Chondrocyte (in vitro differentiated cells): Measurements from ENCODE around the gene PREB. TPM values are rescaled to one million over a fixed set of nuclear protein-coding genes. Genes with fewer than 3 reads are reported as not detected.

Source experiments
- DNase-seq: peaks from one replicate; pipeline ENCODE4 v3.0.0; 2021; ENCODE audit warnings: mixed read lengths, low spot score
- H3K27ac Mint-ChIP-seq: one replicate; pipeline ENCODE4 v1.8.0; 2021; ENCODE audit warnings: mild to moderate bottlenecking, moderate library complexity, mixed read lengths; ENCODE audit not compliant: unreplicated experiment
- H3K27me3 Mint-ChIP-seq: 2 replicates; pipeline ENCODE4 v1.8.0; 2021; ENCODE audit warnings: low read depth, mixed read lengths
- H3K36me3 Mint-ChIP-seq: 2 replicates; pipeline ENCODE4 v1.8.0; 2021; ENCODE audit warnings: low read depth, mixed read lengths
- H3K4me1 Mint-ChIP-seq: 2 replicates; pipeline ENCODE4 v1.8.0; 2021; ENCODE audit warnings: low read depth, mild to moderate bottlenecking, mixed read lengths
- H3K4me3 Mint-ChIP-seq: one replicate; pipeline ENCODE4 v1.8.0; 2021; ENCODE audit warnings: mild to moderate bottlenecking, moderate library complexity, mixed read lengths; ENCODE audit not compliant: unreplicated experiment
- H3K9me3 Mint-ChIP-seq: 2 replicates; pipeline ENCODE4 v1.8.0; 2021; ENCODE audit warnings: low read depth, mixed read lengths
- CTCF ChIP-seq: fragments of 200-600 bp; sonication (generic); IDR thresholded peaks from 2 replicates; pipeline ENCODE4 v1.5.0; 2021; ENCODE audit warnings: antibody characterized with exemption, mild to moderate bottlenecking, moderate library complexity
- total RNA-seq: library from RNA; stranded (reverse); gene quantifications from 3 replicates; pipeline ENCODE4 v1.2.1, GENCODE V29; 2021

PREB gene
- total RNA-seq, 1 donor from 2014 or later, result 49.4 TPM

GRCh38 chr2:27160191-27160590 is 25.8 kb upstream of the PREB start:
- H3K4me1 Mint-ChIP-seq, result no peaks in the 10 kb centered on the region
- no peak overlapping the region for H3K27ac Mint-ChIP-seq
- no peak for TF ChIP-seq CTCF
- no peaks in the 10 kb centered on the region for H3K36me3 Mint-ChIP-seq
- DNase-seq, result no peak
- H3K9me3 Mint-ChIP-seq, result no peaks in the 10 kb centered on the region
- no peak overlapping the region for H3K4me3 Mint-ChIP-seq
- H3K27me3 Mint-ChIP-seq, result peaks cover 6% of the 10 kb centered on the region

GRCh38 chr2:27159271-27159670 is 24.8 kb upstream of the PREB start:
- no peak overlapping the region for H3K4me3 Mint-ChIP-seq
- no peak for DNase-seq
- H3K27me3 Mint-ChIP-seq, result peaks cover 6% of the 10 kb centered on the region
- H3K9me3 Mint-ChIP-seq, result no peaks in the 10 kb centered on the region
- H3K4me1 Mint-ChIP-seq, result no peaks in the 10 kb centered on the region
- H3K27ac Mint-ChIP-seq, result no peak overlapping the region
- H3K36me3 Mint-ChIP-seq, result no peaks in the 10 kb centered on the region
- TF ChIP-seq CTCF, result no peak

GRCh38 chr2:27158468-27158867 is 24.0 kb upstream of the PREB start:
- H3K27ac Mint-ChIP-seq, result no peak overlapping the region
- no peak overlapping the region for H3K4me3 Mint-ChIP-seq
- no peaks in the 10 kb centered on the region for H3K4me1 Mint-ChIP-seq
- H3K36me3 Mint-ChIP-seq, result no peaks in the 10 kb centered on the region
- DNase-seq, result no peak
- TF ChIP-seq CTCF, result no peak
- H3K9me3 Mint-ChIP-seq, result no peaks in the 10 kb centered on the region
- peaks cover 6% of the 10 kb centered on the region for H3K27me3 Mint-ChIP-seq

- peaks cover 6% of the 10 kb centered on the region for H3K27me3 Mint-ChIP-seq
- no peak for TF ChIP-seq CTCF
- no peak overlapping the region for H3K27ac Mint-ChIP-seq
- no peak for DNase-seq
- no peaks in the 10 kb centered on the region for H3K36me3 Mint-ChIP-seq
- H3K4me1 Mint-ChIP-seq, result no peaks in the 10 kb centered on the region
- H3K4me3 Mint-ChIP-seq, result no peak overlapping the region
- no peaks in the 10 kb centered on the region for H3K9me3 Mint-ChIP-seq
Observed at GRCh38 chr2:27155069-27155520, 20.7 kb upstream of the PREB start.

GRCh38 chr2:27154488-27154887 is 20.1 kb upstream of the PREB start:
- Mint-ChIP-seq H3K4me3 (no peak overlapping the region), H3K27me3 (peaks cover 4% of the 10 kb centered on the region), H3K9me3 (no peaks in the 10 kb centered on the region), H3K4me1 (no peaks in the 10 kb centered on the region), H3K36me3 (no peaks in the 10 kb centered on the region), H3K27ac (no peak overlapping the region)
- no peak for DNase-seq
- no peak for TF ChIP-seq CTCF
